Measurements from ENCODE around the gene SERPINI2.
"Not testable (repeated sequence)": the region's sequence is repeated elsewhere in the genome, so short reads cannot be mapped to it uniquely, and the experiment has no call there.

SERPINI2 gene

GRCh38 chr3:167450675-167451074, 23.2 kb downstream of the SERPINI2 start:
- DNase-seq (ENCODE audit: low read depth in 1 of 2, low spot score in 1 of 2): no peak

- no peak for DNase-seq (ENCODE audit: low read depth in 1 of 2, low spot score in 1 of 2)
Measured at GRCh38 chr3:167450195-167450594, 23.6 kb downstream of the SERPINI2 start.

GRCh38 chr3:167445491-167445890, 28.4 kb downstream of the SERPINI2 start:
- no peak for DNase-seq (ENCODE audit: low read depth in 1 of 2, low spot score in 1 of 2)

- no peak for DNase-seq (ENCODE audit: low read depth in 1 of 2, low spot score in 1 of 2)
Measured at GRCh38 chr3:167441256-167441655, 32.6 kb downstream of the SERPINI2 start.

- DNase-seq (ENCODE audit: low read depth in 1 of 2, low spot score in 1 of 2): no peak
Measured at GRCh38 chr3:167437428-167438139, 36.3 kb downstream of the SERPINI2 start.

- not testable (repeated sequence) for DNase-seq (ENCODE audit: low read depth in 1 of 2, low spot score in 1 of 2)
Measured at GRCh38 chr3:167426962-167427361, 46.9 kb downstream of the SERPINI2 start.

GRCh38 chr3:167422396-167422795, 51.4 kb downstream of the SERPINI2 start:
- DNase-seq (ENCODE audit: low read depth in 1 of 2, low spot score in 1 of 2): not testable (repeated sequence)

GRCh38 chr3:167409611-167410010, 64.2 kb downstream of the SERPINI2 start:
- DNase-seq (ENCODE audit: low read depth in 1 of 2, low spot score in 1 of 2): no peak

GRCh38 chr3:167406876-167407492, 66.9 kb downstream of the SERPINI2 start:
- no peak for DNase-seq (ENCODE audit: low read depth in 1 of 2, low spot score in 1 of 2)

GRCh38 chr3:167397826-167398225, 76.0 kb downstream of the SERPINI2 start:
- no peak for DNase-seq (ENCODE audit: low read depth in 1 of 2, low spot score in 1 of 2)

- no peak for DNase-seq (ENCODE audit: low read depth in 1 of 2, low spot score in 1 of 2)
Measured at GRCh38 chr3:167396075-167396474, 77.8 kb downstream of the SERPINI2 start.

GRCh38 chr3:167394003-167394402, 79.8 kb downstream of the SERPINI2 start:
- no peak for DNase-seq (ENCODE audit: low read depth in 1 of 2, low spot score in 1 of 2)
